MM.1S (cell line): ENCODE data around the gene SETBP1.

Source experiments
- EZH2 ChIP-seq: fragments of 300-600 bp; sonication (generic); optimal IDR thresholded peaks from 2 replicates; pipeline ENCODE3; 2017; ENCODE audit warnings: low read depth, mild to moderate bottlenecking, antibody characterized with exemption, low read length, mixed read lengths
- EZH2phosphoT487 ChIP-seq: fragments of 300-600 bp; sonication (generic); IDR thresholded peaks from 2 replicates; pipeline ENCODE4 v1.6.1; 2018; ENCODE audit warnings: antibody characterized with exemption, low read length
- TF ChIP-seq, protein P1 (sequence below): fragments of 300-600 bp; sonication (generic); IDR thresholded peaks from 2 replicates; pipeline ENCODE4 v1.5.1; 2016; ENCODE audit warnings: antibody characterized with exemption, low read length, mixed read lengths

DNA sequence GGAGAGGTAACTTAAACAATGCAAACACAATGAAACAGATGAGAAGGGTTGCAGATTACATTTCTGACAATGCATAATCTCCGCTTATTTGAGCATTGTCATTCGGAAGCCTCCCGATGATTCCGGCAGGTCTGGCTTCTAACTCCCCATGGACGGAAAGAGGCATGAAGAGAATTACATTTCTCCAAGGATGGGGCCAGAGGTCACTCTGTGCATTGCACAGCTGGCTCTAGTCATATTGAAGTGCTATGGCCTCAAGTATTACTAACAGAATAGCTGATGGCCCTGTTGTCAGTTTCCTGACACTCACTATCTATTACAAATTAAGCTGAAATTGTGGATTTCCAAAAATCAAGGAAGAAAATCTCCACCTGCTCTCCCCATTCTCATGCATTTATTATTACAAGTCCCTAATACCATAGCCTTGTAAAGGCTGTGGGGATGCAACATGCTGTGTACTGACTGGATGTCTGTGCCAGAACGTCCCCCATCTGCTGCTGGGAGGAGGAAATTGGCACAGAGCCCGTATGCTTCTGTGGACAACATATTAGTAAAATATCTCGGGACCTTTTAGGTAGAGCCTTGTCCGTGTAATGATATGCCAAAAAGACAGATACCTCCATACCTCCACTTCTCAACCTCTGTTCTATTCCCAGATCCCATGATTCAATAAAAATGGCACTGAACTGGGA, 168.1 kb downstream of the SETBP1 start:
- TF ChIP-seq, protein P1, sequence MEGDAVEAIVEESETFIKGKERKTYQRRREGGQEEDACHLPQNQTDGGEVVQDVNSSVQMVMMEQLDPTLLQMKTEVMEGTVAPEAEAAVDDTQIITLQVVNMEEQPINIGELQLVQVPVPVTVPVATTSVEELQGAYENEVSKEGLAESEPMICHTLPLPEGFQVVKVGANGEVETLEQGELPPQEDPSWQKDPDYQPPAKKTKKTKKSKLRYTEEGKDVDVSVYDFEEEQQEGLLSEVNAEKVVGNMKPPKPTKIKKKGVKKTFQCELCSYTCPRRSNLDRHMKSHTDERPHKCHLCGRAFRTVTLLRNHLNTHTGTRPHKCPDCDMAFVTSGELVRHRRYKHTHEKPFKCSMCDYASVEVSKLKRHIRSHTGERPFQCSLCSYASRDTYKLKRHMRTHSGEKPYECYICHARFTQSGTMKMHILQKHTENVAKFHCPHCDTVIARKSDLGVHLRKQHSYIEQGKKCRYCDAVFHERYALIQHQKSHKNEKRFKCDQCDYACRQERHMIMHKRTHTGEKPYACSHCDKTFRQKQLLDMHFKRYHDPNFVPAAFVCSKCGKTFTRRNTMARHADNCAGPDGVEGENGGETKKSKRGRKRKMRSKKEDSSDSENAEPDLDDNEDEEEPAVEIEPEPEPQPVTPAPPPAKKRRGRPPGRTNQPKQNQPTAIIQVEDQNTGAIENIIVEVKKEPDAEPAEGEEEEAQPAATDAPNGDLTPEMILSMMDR, result no peak
- no peak for TF ChIP-seq EZH2
- no peak for TF ChIP-seq EZH2phosphoT487
